GM19193 (cell line): ENCODE results near the gene CARD10.

Source experiments
- POLR2A ChIP-seq: IDR thresholded peaks from 4 replicates; pipeline ENCODE4 v1.6.1; 2011; ENCODE audit not compliant: insufficient read depth, insufficient read length; ENCODE audit errors: extremely low read depth

The CARD10 gene

GRCh38 chr22:37454857-37455686 is 64.1 kb downstream of the CARD10 start:
- no peak for TF ChIP-seq POLR2A

DNA sequence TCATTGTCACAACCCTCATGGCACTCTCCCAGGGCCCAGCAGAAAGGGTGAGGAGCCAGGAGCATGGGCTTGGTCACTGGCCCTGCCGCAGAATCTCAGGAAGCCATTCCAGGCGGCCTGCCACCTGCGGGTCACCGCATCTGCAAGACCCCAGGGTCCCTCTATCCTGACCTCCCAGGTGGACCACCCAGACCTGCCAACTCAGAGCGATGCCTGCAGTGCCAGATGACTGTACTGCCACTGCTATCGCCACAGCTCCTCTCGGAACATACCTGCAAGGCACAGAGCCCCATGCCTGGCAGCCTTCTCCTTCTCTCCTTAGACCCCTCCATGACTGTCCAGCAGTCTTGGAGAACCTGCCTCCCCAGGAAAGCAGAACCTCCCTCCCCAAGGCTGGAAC is 65.5 kb downstream of the CARD10 start:
- no peak for TF ChIP-seq POLR2A

DNA sequence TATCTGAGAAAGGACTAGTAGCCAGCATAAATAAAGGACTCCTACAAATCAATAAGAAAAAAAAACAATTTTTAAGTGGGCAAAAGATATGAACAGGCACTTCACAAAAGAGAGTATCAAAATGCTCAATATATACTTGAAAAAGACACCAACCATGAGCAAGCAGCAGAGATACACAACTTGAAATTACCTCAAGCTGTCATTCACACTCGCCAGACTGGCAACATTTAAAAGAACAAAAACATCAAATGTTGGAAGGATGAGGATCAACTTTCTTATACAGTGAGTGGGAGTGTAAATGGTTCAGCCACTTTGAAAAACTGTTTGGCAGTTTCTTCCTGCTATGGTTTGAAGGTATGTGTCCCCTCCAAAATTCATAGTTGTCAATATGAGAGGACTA is 68.0 kb downstream of the CARD10 start:
- no peak for TF ChIP-seq POLR2A

GRCh38 chr22:37449331-37450001 is 69.7 kb downstream of the CARD10 start:
- TF ChIP-seq POLR2A, result no peak

GRCh38 chr22:37448516-37449127 is 70.6 kb downstream of the CARD10 start:
- no peak for TF ChIP-seq POLR2A

GRCh38 chr22:37445501-37445900 is 73.7 kb downstream of the CARD10 start:
- no peak for TF ChIP-seq POLR2A

GRCh38 chr22:37443977-37444376 is 75.2 kb downstream of the CARD10 start:
- no peak for TF ChIP-seq POLR2A

DNA sequence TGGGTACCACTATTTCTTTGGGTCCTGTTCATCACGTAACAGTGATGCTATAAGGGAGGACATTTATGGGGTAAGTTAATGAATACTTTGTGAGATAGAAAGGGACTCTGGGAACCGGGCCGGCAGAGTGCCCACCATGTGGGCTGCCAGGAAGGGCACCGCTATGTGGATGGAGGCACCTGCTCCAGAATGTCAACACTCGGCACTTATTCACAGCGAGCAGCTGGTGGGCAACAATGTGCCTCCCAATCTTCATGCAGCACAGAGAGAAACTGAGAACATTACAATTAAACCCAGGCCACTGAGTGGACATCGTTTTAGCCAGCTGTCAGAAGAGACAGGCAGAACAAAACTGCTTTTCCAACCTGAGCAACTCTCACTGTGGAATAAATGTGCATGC is 76.1 kb downstream of the CARD10 start:
- no peak for TF ChIP-seq POLR2A

- no peak for TF ChIP-seq POLR2A
Measured at GRCh38 chr22:37442537-37442936, 76.7 kb downstream of the CARD10 start.

DNA sequence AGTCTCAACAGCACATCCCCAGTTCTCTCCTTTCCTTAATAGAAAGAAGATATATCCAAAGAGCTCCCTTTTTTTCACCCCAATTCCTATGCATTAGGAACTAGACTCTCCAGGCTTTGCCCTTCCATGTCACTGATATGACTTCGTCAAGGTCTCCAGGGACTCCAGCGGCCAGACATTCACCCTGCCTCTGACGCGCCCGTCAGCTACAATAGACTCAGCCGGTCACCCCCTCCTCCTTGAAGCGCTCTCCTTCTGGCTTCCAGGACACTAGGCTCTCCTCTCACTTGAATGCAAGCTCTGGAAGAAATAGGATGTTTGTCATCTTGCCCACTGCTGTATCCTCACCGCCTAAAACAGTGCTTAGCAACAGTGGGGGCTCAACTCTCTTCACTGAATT is 77.1 kb downstream of the CARD10 start:
- TF ChIP-seq POLR2A, result no peak

GRCh38 chr22:37440875-37441274 is 78.3 kb downstream of the CARD10 start:
- TF ChIP-seq POLR2A, result no peak
